MCF 10A (cell line): ENCODE results near the gene DENND1C. TPM values are rescaled to one million over a fixed set of nuclear protein-coding genes. Genes with fewer than 3 reads are reported as not detected.

Experiments used
- BruUV-seq: library from RNA; stranded (reverse); fragments of 400-500 nt; replicated peaks from 2 replicates; lab custom pipeline; 2021; lab: Mats Ljungman, UMichigan
- CTCF ChIA-PET: fragments of 300-600 bp; sonication (Branson Sonifier 250); formaldehyde crosslinking; extraction: SDS; loops from one replicate; lab custom pipeline; 2021; ENCODE audit warnings: antibody characterized with exemption, inconsistent platforms; lab: Yijun Ruan, JAX
- POLR2A ChIA-PET: fragments of 300-600, 350-650 bp; sonication (Branson Sonifier 250); formaldehyde crosslinking; extraction: SDS; loops from one replicate; lab custom pipeline; 2020; ENCODE audit warnings: antibody characterized with exemption, inconsistent platforms; lab: Yijun Ruan, JAX
- DNase-seq: peaks from one replicate; pipeline ENCODE4 v3.0.0-alpha.2; 2018; ENCODE audit not compliant: unreplicated experiment
- H3K27ac Mint-ChIP-seq: one replicate; pipeline ENCODE4 v1.8.0; 2022; ENCODE audit warnings: mild to moderate bottlenecking, low read depth, mixed read lengths; ENCODE audit not compliant: unreplicated experiment
- H3K27me3 Mint-ChIP-seq: one replicate; pipeline ENCODE4 v1.8.0; 2022; ENCODE audit warnings: mixed read lengths; ENCODE audit not compliant: insufficient read depth, unreplicated experiment
- H3K36me3 Mint-ChIP-seq: one replicate; pipeline ENCODE4 v1.8.0; 2022; ENCODE audit warnings: mild to moderate bottlenecking, moderate library complexity, mixed read lengths; ENCODE audit not compliant: insufficient read depth, unreplicated experiment
- H3K4me1 Mint-ChIP-seq: one replicate; pipeline ENCODE4 v1.8.0; 2022; ENCODE audit warnings: mixed read lengths; ENCODE audit not compliant: insufficient read depth, unreplicated experiment
- H3K4me3 Mint-ChIP-seq: one replicate; pipeline ENCODE4 v1.8.0; 2022; ENCODE audit warnings: mild to moderate bottlenecking, moderate library complexity, mixed read lengths; ENCODE audit not compliant: unreplicated experiment
- H3K9me3 Mint-ChIP-seq: one replicate; pipeline ENCODE4 v1.8.0; 2022; ENCODE audit warnings: mixed read lengths; ENCODE audit not compliant: unreplicated experiment
- intact Hi-C: fragments of 100-400 bp; cut with micrococcal nuclease; formaldehyde crosslinking; loops from 2 replicates; pipeline ENCODE4 v1.14.1; 2022
- total RNA-seq: library from RNA; stranded (reverse); gene quantifications from 2 replicates; pipeline ENCODE4 v1.2.3, GENCODE V29; 2022
- TF ChIP-seq, protein P1 (sequence below): fragments of 200-600 bp; IDR thresholded peaks from one replicate; pipeline ENCODE4 v1.8.0; 2022; ENCODE audit warnings: antibody characterized with exemption, mild to moderate bottlenecking; ENCODE audit not compliant: unreplicated experiment

DENND1C gene
- total RNA-seq, 1 experiment from 2014 or later: not detected

DNA sequence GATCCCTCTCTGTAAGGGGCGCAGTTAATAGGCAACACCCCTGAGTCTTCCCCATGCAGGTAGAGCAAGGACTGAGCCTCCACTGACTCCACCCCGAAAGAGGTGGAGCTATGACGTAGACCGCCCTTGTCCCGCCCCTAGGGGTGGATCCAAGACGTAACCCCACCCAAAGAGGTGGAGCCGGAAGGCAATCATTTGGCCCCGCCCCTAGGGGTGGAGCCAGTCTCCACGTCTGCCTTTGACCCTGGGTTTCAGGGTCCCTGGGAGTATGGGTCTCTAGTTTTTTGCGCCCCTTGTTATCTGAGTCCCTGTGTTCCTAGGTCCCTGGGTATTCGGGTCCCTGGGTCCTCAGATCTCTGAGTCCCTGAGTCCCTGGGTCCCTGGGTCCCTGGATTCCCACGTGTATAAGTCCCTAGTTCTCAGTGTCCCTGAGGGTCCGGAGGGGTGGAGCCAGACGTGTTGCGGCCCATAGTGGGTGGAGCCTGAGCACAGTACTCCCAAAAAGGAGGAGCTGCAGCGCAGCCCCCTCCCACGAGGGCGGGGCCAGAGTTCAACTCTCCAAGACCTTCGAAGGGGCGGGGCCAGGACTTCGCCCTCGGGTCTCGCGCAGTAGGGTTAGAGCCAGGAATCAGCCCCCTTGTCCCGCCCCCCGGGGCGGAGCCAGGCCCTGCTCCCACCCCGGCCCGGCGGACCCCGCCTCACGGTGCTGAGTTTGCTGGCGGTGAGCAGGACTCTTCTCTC lies 5.3 kb downstream of the DENND1C start:
- DNase-seq: peak; percentile 59
- Mint-ChIP-seq H3K9me3 (no peaks in the 10 kb centered on the region), H3K4me1 (no peaks in the 10 kb centered on the region), H3K27me3 (no peaks in the 10 kb centered on the region), H3K36me3 (peaks cover 6% of the 10 kb centered on the region), H3K4me3 (no peak overlapping the region), H3K27ac (no peak overlapping the region)
- TF ChIP-seq, protein P1, sequence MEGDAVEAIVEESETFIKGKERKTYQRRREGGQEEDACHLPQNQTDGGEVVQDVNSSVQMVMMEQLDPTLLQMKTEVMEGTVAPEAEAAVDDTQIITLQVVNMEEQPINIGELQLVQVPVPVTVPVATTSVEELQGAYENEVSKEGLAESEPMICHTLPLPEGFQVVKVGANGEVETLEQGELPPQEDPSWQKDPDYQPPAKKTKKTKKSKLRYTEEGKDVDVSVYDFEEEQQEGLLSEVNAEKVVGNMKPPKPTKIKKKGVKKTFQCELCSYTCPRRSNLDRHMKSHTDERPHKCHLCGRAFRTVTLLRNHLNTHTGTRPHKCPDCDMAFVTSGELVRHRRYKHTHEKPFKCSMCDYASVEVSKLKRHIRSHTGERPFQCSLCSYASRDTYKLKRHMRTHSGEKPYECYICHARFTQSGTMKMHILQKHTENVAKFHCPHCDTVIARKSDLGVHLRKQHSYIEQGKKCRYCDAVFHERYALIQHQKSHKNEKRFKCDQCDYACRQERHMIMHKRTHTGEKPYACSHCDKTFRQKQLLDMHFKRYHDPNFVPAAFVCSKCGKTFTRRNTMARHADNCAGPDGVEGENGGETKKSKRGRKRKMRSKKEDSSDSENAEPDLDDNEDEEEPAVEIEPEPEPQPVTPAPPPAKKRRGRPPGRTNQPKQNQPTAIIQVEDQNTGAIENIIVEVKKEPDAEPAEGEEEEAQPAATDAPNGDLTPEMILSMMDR: no peak
- ChIA-PET POLR2A (no interaction called here), CTCF (interaction anchor here (0.5 kb wide), 1 partner anchor 43 kb away, joined by 3 read pairs; no protein-coding TSS in a partner anchor)
- no TSS peak for BruUV-seq
- intact Hi-C loops: no loop called here

DNA sequence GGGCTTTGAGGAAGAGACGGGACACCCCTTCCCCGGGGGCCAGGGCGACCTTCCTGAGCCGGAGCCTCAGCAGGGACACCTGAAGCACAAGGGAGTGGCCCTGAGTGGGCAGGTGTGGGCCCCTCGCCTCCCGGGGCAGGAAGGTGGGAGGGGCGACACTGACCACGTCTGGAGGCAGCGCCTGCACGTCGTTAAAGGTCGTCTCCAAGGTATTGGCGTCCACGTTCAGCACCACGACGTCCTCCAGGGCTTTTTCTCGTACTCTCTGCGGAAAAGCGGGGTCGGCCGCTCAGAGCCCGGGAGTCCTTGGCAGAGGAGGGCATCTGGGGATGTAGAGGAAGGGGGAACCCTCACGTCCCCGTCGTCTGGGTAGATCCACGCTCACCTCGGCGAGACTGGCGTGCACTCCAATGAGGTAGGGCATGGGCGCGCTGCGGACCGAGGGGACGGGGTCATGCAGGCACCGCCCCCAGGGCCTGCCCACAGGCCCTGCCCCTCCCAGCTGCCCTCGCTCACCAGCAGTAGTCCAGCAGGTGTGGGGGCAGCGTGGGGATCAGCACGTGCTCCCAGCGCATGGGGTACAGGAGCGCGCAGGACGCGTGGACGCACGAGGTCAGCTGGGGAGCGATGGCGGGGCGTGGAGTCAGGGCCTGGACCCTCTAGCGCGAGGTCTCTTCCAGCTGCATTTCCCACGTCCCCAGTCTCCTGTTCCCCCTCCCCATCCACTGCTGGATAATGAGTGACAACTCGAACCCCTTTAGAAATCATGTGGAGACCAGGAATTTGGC lies 6.1 kb downstream of the DENND1C start:
- ChIA-PET CTCF (no interaction called here), POLR2A (no interaction called here)
- Mint-ChIP-seq H3K4me1 (no peaks in the 10 kb centered on the region), H3K4me3 (no peak overlapping the region), H3K9me3 (no peaks in the 10 kb centered on the region), H3K36me3 (peaks cover 6% of the 10 kb centered on the region), H3K27ac (no peak overlapping the region), H3K27me3 (no peaks in the 10 kb centered on the region)
- intact Hi-C loops: no loop called here
- BruUV-seq: no TSS peak
- DNase-seq: no peak
- TF ChIP-seq, protein P1: no peak

DNA sequence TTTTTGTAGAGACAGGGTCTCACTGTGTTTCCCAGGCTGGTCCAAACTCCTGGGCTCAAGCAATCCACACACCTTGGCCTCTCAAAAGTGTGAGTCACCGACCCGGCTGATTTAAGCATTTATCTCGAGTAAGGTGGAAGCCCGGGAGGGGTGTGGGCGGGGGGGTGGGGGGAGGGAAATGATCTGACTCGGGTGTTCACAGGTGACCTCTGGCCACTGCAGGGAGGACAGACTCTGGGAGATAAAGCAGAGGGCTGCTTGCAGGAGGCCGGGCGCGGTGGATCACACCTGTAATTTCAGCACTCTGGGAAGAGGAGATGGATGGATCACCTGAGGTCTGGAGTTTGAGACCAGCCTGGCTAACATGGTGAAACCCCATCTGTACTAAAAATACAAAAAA lies 7.9 kb downstream of the DENND1C start:
- peaks cover 6% of the 10 kb centered on the region for H3K36me3 Mint-ChIP-seq
- H3K9me3 Mint-ChIP-seq: no peaks in the 10 kb centered on the region
- no peaks in the 10 kb centered on the region for H3K27me3 Mint-ChIP-seq
- intact Hi-C loops: no loop called here
- ChIA-PET POLR2A (interaction anchor here (0.7 kb wide), 1 partner anchor 246 kb away, joined by 3 read pairs; no protein-coding TSS in a partner anchor), CTCF (no interaction called here)
- no peak overlapping the region for H3K4me3 Mint-ChIP-seq
- no peak overlapping the region for H3K27ac Mint-ChIP-seq
- TF ChIP-seq, protein P1: no peak
- no peaks in the 10 kb centered on the region for H3K4me1 Mint-ChIP-seq
- BruUV-seq: no TSS peak
- DNase-seq: no peak

DNA sequence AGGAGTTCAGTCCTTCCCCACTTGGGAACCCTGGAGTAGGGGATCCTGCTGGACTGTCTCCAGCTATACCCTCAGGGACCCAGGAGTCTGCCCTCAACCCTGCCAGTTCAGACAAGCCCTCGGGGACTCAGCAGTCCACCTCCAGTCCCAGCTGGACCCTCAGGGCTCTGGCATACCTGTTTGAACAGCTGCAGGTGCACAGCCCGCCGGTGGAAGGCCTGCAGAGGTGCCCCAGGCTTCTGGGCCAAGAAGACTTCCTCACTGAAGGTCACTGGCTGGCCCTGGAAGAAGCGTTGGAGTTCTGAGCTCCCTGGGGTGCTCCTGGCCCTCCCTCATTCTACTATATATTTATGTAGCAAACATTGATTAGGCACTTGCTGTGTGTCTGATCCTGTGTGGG lies 8.9 kb downstream of the DENND1C start:
- no peak for DNase-seq
- TF ChIP-seq, protein P1: no peak
- H3K9me3 Mint-ChIP-seq: no peaks in the 10 kb centered on the region
- no TSS peak for BruUV-seq
- intact Hi-C loops: no loop called here
- H3K27ac Mint-ChIP-seq: no peak overlapping the region
- H3K36me3 Mint-ChIP-seq: peaks cover 6% of the 10 kb centered on the region
- no peak overlapping the region for H3K4me3 Mint-ChIP-seq
- ChIA-PET POLR2A (interaction anchor here (0.7 kb wide), 1 partner anchor 245 kb away, joined by 3 read pairs; no protein-coding TSS in a partner anchor), CTCF (no interaction called here)
- no peaks in the 10 kb centered on the region for H3K27me3 Mint-ChIP-seq
- no peaks in the 10 kb centered on the region for H3K4me1 Mint-ChIP-seq
